Hematopoietic multipotent progenitor cell treated with erythropoietin and hydrocortisone succinate and interleukin-3 and kit ligand, for 8 days (in vitro differentiated cells): Measurements from ENCODE around the gene TMEM217.
"Not testable (repeated sequence)": the region's sequence is repeated elsewhere in the genome, so short reads cannot be mapped to it uniquely, and the experiment has no call there.

Experiments used
- DNase-seq: peaks from one replicate; pipeline ENCODE4 v3.0.0-alpha.2; 2015

The TMEM217 gene

DNA sequence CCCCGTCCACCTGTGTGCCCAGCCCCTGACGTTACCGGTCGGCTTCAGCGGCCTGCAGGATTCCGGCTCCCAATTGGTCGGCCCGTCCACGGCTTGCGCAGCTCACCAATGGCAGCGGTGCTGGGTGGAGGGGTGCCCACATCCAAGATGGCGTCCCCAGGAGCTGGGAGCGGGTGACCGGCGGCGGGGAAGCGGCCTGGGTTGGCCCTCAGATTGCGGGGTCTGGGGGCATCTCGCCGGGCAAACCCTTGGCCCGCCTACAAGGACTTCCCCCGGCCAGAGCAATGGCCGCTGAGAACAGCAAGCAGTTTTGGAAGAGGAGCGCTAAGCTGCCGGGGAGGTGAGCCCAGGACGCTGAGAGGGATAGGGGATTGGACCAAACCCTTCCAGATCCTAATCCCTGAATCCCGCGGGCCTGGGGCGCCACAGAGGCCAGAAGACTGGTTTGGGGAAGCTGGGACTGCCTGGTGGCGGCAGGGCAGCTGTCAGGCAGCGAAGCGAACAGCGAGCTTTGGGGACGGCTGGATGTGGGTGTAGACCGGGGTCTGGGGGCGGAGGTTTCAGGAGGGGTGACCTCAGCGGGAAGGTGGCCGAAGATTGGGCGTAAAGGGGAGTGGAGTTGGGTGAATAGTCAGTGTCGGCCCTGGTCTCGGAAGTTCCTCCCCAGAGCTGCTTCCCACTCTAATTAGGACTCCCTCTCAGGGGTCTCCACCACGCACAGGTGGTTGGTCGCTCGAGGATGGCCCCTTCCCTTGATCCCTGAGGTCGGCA, at the start of gene TMEM217, which contains the start of gene TBC1D22B:
Gene TMEM217, minus strand, starts transcription at position 511 of the 771 bp plus-strand sequence. CDS start 39,114 bp downstream, outside the sequence.
Gene TBC1D22B, plus strand, starts transcription at position 139 of the 771 bp plus-strand sequence. Its CDS starts 146 bp downstream, at position 285.
- peak; percentile 94 for DNase-seq

- DNase-seq: not testable (repeated sequence)
Measured at GRCh38 chr6:37307484-37307883, 49.5 kb upstream of the TMEM217 start.

DNA sequence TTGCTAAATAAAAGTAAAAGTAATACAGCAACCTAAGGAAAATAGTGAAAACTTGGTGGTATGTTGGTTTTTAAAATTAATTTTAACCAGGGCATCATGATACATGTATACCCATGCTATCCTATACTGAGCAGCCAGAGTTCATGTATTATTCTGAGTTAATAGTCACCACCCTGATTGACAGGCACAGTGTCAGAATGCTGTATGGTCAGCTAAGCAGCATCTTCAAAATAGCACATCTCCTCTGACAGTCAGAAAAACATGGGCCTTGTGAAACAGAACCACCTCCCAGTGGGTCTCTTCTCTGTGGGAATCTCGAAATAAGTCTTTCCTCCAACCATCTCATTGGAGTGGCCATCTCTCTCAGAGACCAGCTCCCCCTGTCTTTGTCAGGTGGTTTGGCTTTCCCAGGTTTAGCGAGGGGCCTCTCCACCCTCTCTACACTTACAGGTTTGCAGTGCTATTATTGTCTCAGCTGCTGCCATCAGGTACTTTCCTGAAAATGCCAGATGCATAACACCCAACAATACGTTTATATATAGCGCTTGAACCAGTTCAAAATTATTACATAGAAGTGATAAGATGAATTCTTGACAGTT, 48.8 kb upstream of the TMEM217 start:
- DNase-seq: no peak

- no peak for DNase-seq
Measured at GRCh38 chr6:37305841-37306425, 48.0 kb upstream of the TMEM217 start.

DNA sequence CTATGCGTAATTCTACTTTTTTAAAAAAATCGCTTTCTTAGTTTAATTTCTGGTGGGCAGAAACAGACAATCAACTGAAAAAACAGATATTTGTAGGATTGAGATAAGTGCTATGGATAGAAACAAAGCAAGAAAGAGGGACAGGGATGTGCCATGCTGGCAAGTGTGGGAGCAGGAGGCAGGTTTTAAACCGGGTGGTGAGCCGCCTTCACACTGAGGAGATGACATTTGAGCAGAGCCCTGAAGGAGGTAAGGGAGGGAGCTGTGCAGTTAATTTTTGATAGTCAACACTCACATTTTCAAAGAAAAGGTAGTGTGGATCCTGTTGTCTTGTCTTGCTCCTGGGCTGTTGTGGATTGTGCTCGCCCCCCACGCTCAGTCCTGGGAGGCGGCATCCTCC, 46.8 kb upstream of the TMEM217 start:
- no peak for DNase-seq

DNA sequence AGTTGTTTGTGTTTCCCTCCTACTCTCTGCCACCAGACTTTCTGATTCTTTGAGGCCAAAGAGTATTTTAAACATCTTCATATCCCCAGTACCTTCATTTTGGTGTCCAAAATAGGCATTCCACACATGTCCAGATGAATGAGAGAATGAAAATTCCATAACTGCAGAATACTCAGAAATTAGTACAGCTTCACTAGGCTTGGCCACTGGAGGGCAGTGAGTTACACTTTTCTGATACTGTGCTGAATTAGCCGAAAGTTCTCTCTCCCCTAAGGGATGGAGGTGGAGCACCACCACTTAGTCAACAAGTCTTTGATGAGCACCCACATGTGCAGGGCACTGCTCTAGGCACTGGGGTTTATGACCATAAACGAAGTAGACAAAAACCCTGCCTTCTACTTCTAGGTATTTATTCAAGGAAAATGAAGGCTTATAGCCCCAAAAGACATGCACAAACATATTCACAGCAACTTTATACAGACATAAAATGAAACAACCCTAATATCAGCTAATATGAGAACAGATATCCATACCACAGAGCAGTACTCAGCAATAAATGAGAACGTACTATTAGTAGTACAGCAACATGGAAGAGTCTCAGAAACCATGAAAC, 46.1 kb upstream of the TMEM217 start:
- peak; percentile 87 for DNase-seq

GRCh38 chr6:37303091-37303660, 45.2 kb upstream of the TMEM217 start:
- peak; percentile 48 for DNase-seq

DNA sequence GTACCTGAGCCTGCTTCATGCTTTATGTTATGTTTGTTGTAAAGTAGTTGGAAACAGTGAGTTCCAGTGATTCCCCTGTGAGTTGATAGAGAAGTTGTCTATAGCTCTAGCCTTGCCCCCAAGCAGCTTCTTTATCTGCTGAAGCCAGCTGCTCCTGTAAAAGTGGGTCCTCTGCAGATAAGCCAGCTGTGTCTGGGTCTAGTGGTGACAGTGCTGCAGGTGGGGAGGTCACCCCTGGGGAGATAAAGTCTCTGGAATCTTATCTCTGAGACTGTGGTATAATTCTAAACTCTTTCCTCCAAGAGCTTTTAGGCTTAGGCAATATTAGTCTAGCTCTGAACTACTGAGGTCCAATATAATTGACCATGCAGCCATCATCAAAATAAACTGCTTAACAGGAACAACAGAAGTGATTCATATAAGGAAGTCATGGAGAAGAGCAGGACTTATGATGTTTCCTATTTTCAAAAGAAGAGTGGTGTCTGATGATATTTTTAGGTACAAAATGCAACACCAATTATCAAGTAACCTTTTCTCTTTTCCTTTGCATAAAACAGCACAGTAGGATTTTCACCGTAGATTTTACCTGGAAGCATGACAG, 44.2 kb upstream of the TMEM217 start:
- peak; percentile 98 for DNase-seq

- DNase-seq: no peak
Measured at GRCh38 chr6:37299990-37300389, 42.0 kb upstream of the TMEM217 start.

- DNase-seq: no peak
Measured at GRCh38 chr6:37298958-37299357, 41.0 kb upstream of the TMEM217 start.

GRCh38 chr6:37297637-37298036, 39.7 kb upstream of the TMEM217 start:
- DNase-seq: not testable (repeated sequence)

GRCh38 chr6:37293426-37293825, 35.5 kb upstream of the TMEM217 start:
- DNase-seq: no peak

GRCh38 chr6:37289931-37290330, 32.0 kb upstream of the TMEM217 start:
- DNase-seq: no peak

GRCh38 chr6:37288247-37288646, 30.3 kb upstream of the TMEM217 start:
- no peak for DNase-seq

DNA sequence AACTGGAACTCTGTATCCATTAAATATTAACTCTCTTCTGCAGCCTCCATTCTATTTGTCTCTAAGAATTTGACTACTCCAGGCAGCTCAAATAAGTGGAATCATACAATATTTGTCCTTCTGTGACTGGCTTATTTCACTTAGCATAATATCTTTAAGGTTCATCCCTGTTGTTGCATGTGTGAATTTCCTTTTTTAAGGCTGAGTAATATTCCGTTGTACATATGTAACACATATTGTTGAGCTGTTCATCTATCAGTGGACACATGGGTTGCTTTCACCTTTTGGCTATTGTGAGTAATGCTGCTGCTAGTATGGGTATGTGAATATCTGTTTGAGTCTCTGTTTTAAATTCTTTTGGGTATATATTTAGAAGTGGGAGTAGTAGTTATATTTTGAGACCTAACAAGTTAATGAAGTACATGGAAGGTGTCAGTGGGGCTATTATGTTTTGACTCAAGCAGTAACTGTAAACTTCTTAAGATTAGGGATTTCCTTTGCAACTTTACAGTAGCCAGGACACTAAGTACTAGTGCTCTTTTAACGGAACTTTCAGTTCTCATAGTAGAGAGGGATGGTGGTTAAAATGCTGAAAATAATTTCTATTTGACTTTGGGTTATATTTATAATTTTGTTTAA, 29.7 kb upstream of the TMEM217 start:
- no peak for DNase-seq

GRCh38 chr6:37285861-37286311, 27.9 kb upstream of the TMEM217 start:
- DNase-seq: no peak

DNA sequence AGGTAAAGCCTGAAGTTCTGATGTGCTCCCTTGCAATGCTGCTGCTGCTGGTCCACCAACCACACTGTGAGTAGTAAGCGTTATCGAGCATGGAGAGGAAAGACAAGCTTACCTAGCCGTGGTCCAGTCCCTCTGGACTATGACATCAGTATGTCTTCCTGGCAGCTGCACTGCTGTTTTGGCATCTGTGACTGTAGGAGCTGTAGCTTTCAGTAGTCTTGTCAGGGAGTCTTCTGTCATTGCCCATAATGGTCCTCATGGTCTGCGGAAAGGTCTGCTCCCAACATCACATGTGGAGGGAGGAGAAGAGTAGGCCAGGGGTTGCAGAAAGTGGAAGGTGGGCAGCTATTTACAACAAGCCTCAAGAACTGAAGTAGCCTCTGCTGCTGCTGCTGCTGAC, 26.8 kb upstream of the TMEM217 start:
- DNase-seq: no peak

DNA sequence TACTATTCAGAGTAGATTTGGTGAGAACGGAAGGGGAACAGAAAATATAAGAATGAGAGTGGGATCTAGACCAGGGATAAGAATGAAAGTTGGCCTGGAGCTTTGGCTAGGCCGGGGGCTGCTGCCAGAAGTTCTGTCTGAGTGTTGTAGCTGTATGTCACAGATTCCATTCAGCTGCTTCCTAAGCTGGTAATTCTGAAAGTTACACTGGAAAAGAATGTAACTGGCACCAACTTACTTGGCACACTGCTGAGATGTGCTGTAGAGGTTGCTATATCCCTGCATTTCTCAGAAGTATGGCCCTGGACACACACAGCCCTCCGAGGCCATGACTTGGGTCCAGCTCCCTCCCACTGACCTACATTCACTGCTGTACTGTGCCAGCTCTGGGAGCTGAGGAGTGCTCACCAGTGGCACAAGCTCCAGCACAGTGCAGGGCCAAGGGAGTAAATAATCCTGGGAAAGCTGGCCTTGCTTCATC, 25.8 kb upstream of the TMEM217 start:
- DNase-seq: no peak

GRCh38 chr6:37283268-37283667, 25.3 kb upstream of the TMEM217 start:
- no peak for DNase-seq

- peak; percentile 23 for DNase-seq
Measured at GRCh38 chr6:37282371-37282770, 24.4 kb upstream of the TMEM217 start.

DNA sequence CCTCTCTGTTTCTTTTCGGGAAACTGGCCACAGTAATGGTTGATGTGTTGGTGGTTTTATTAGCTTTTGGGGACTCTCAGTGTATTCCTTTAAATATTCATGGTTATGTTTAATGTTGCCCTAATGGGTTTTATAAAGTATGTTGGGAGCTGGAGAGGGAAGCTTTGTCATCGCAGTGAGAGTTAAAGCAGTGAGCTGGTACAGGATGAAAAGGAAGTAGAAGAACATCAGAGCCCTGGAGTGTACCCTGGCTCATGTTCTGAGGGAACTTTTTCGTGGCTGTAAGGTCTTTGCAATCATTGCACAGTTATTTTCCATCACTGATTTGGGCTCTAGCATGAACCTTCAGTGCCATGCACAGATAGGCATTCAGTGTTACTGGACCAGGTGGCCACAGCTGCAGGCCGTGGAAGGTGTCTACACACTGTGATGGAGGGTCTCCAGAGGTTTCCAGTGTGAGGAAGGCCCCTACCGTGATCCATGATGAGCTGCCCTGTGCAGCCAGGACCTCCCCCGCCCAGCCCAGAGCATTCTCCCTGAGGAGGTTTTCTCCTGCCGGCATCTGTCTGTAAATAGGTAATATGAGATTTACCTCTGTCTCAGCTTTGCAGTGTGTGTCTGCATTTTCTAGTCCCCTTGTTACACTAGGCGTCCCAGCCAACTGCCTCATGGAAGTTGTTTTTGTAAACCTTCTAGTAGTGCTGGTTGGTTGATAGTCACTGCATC, 22.4 kb upstream of the TMEM217 start:
- no peak for DNase-seq
